ENCODE measurements around the gene TOMM70.

The TOMM70 gene

GRCh38 chr3:100411091-100411982, 10.4 kb upstream of the TOMM70 start:
- DNase-seq, result no peak

GRCh38 chr3:100407977-100408532, 7.2 kb upstream of the TOMM70 start:
- DNase-seq, result no peak

- no peak for DNase-seq
Observed at GRCh38 chr3:100407164-100407563, 6.3 kb upstream of the TOMM70 start.

- DNase-seq, result no peak
Observed at GRCh38 chr3:100404250-100404548, 3.3 kb upstream of the TOMM70 start.

- no peak for DNase-seq
Observed at GRCh38 chr3:100403362-100404249, 2.7 kb upstream of the TOMM70 start.

- DNase-seq, result no peak
Observed at GRCh38 chr3:100402891-100403290, 2.0 kb upstream of the TOMM70 start.

GRCh38 chr3:100402256-100402655, 1.4 kb upstream of the TOMM70 start:
- DNase-seq, result no peak

GRCh38 chr3:100401674-100402041, 769 bp upstream of the TOMM70 start:
- DNase-seq, result no peak

GRCh38 chr3:100400419-100400779, 490 bp downstream of the TOMM70 start:
- no peak for DNase-seq

GRCh38 chr3:100399341-100400071, 1.4 kb downstream of the TOMM70 start:
- no peak for DNase-seq

- no peak for DNase-seq
Observed at GRCh38 chr3:100396967-100397366, 3.9 kb downstream of the TOMM70 start.

- no peak for DNase-seq
Observed at GRCh38 chr3:100395679-100396431, 5.0 kb downstream of the TOMM70 start.

- no peak for DNase-seq
Observed at GRCh38 chr3:100389025-100389424, 11.9 kb downstream of the TOMM70 start.

GRCh38 chr3:100386437-100387074, 14.3 kb downstream of the TOMM70 start:
- no peak for DNase-seq

- no peak for DNase-seq
Observed at GRCh38 chr3:100384733-100385525, 16.0 kb downstream of the TOMM70 start.

- DNase-seq, result no peak
Observed at GRCh38 chr3:100376301-100376700, 24.6 kb downstream of the TOMM70 start.

- DNase-seq, result no peak
Observed at GRCh38 chr3:100374521-100374920, 26.4 kb downstream of the TOMM70 start.

- DNase-seq, result no peak
Observed at GRCh38 chr3:100370756-100371155, 30.1 kb downstream of the TOMM70 start.

- no peak for DNase-seq
Observed at GRCh38 chr3:100368441-100368840, 32.4 kb downstream of the TOMM70 start.

- DNase-seq, result no peak
Observed at GRCh38 chr3:100366424-100366823, 34.5 kb downstream of the TOMM70 start.

GRCh38 chr3:100364421-100364820, 36.5 kb downstream of the TOMM70 start:
- no peak for DNase-seq
